Measurements from ENCODE around the gene SCAMP3.
"Not testable (repeated sequence)": the region's sequence is repeated elsewhere in the genome, so short reads cannot be mapped to it uniquely, and the experiment has no call there.

SCAMP3 gene

GRCh38 chr1:155254714-155255242, 7.4 kb downstream of the SCAMP3 start:
- DNase-seq (ENCODE audit: low spot score) = no peak

- DNase-seq (ENCODE audit: low spot score) = no peak
These were observed 7.9 kb downstream of the SCAMP3 start for GRCh38 chr1:155254228-155254713.

GRCh38 chr1:155253797-155254196, 8.4 kb downstream of the SCAMP3 start:
- no peak for DNase-seq (ENCODE audit: low spot score)

- DNase-seq (ENCODE audit: low spot score) = no peak
These were observed 9.0 kb downstream of the SCAMP3 start for GRCh38 chr1:155253208-155253607.

GRCh38 chr1:155251566-155251965, 10.6 kb downstream of the SCAMP3 start:
- no peak for DNase-seq (ENCODE audit: low spot score)

GRCh38 chr1:155250633-155251449, 11.3 kb downstream of the SCAMP3 start:
- peak; percentile 94 for DNase-seq (ENCODE audit: low spot score)

GRCh38 chr1:155250246-155250632, 11.9 kb downstream of the SCAMP3 start:
- no peak for DNase-seq (ENCODE audit: low spot score)

GRCh38 chr1:155247667-155248553, 14.2 kb downstream of the SCAMP3 start:
- DNase-seq (ENCODE audit: low spot score) = peak; percentile 57

- DNase-seq (ENCODE audit: low spot score) = not testable (repeated sequence)
These were observed 15.4 kb downstream of the SCAMP3 start for GRCh38 chr1:155246796-155247195.

- DNase-seq (ENCODE audit: low spot score) = no peak
These were observed 17.0 kb downstream of the SCAMP3 start for GRCh38 chr1:155245163-155245524.

- peak; percentile 94 for DNase-seq (ENCODE audit: low spot score)
These were observed 17.6 kb downstream of the SCAMP3 start for GRCh38 chr1:155244368-155245162.

- no peak for DNase-seq (ENCODE audit: low spot score)
These were observed 19.3 kb downstream of the SCAMP3 start for GRCh38 chr1:155242805-155243358.

GRCh38 chr1:155241841-155242264, 20.3 kb downstream of the SCAMP3 start:
- no peak for DNase-seq (ENCODE audit: low spot score)

- DNase-seq (ENCODE audit: low spot score) = peak; percentile 75
These were observed 21.0 kb downstream of the SCAMP3 start for GRCh38 chr1:155241069-155241679.

- DNase-seq (ENCODE audit: low spot score) = no peak
These were observed 25.7 kb downstream of the SCAMP3 start for GRCh38 chr1:155236451-155236850.

- not testable (repeated sequence) for DNase-seq (ENCODE audit: low spot score)
These were observed 26.8 kb downstream of the SCAMP3 start for GRCh38 chr1:155235375-155235774.

- DNase-seq (ENCODE audit: low spot score) = not testable (repeated sequence)
These were observed 28.7 kb downstream of the SCAMP3 start for GRCh38 chr1:155233502-155233901.

- not testable (repeated sequence) for DNase-seq (ENCODE audit: low spot score)
These were observed 29.9 kb downstream of the SCAMP3 start for GRCh38 chr1:155232001-155232978.

GRCh38 chr1:155231302-155231701, 30.9 kb downstream of the SCAMP3 start:
- not testable (repeated sequence) for DNase-seq (ENCODE audit: low spot score)

- no peak for DNase-seq (ENCODE audit: low spot score)
These were observed 34.1 kb downstream of the SCAMP3 start for GRCh38 chr1:155228096-155228427.
